PC-9 (cell line): Measurements from ENCODE around the gene TMEM52B. TPM values are rescaled to one million over a fixed set of nuclear protein-coding genes. Genes with fewer than 3 reads are reported as not detected.

Experiments
- BruUV-seq: library from RNA; stranded (reverse); fragments of 400-500 nt; replicated peaks from 2 replicates; lab custom pipeline; 2021; lab: Mats Ljungman, UMichigan
- CTCF ChIA-PET: fragments of 300-600 bp; sonication (Branson Sonifier 250); formaldehyde crosslinking; loops from one replicate; lab custom pipeline; 2022; ENCODE audit warnings: antibody characterized with exemption; lab: Charles Lee
- POLR2A ChIA-PET: fragments of 300-600 bp; sonication (Branson Sonifier 250); formaldehyde crosslinking; loops from one replicate; lab custom pipeline; 2022; ENCODE audit warnings: antibody characterized with exemption; ENCODE audit not compliant: unreplicated experiment; lab: Charles Lee
- DNase-seq, 2 experiments: peaks; one replicate each; pipeline versions ENCODE4 v3.0.0 to v3.0.0-alpha.2; 2015 to 2022; ENCODE audit warnings: mixed read lengths in 1 of 2
- H2AFZ ChIP-seq: fragments of 200-600 bp; sonication (generic); 2 replicates; pipeline ENCODE4 v1.8.1; 2017; ENCODE audit warnings: antibody characterized with exemption
- H3F3A ChIP-seq: fragments of 200-600 bp; sonication (generic); 2 replicates; pipeline ENCODE4 v1.8.1; 2017; ENCODE audit warnings: antibody characterized with exemption, mild to moderate bottlenecking, low read depth; ENCODE audit not compliant: insufficient read depth
- H3K27ac ChIP-seq: fragments of 200-600 bp; sonication (generic); 2 replicates; pipeline ENCODE4 v1.6.1; 2016; ENCODE audit warnings: mixed run types
- H3K27me3 ChIP-seq: fragments of 200-600 bp; sonication (generic); 2 replicates; pipeline ENCODE4 v1.6.1; 2016; ENCODE audit warnings: low read depth, mixed run types; ENCODE audit not compliant: insufficient read depth
- H3K36me3 ChIP-seq: fragments of 200-600 bp; sonication (generic); 2 replicates; pipeline ENCODE4 v1.6.1; 2016; ENCODE audit warnings: low read depth, mixed run types
- H3K4me1 ChIP-seq: fragments of 200-600 bp; sonication (generic); replicated peaks from 2 replicates; pipeline ENCODE4 v1.6.1; 2016; ENCODE audit warnings: mixed run types; ENCODE audit not compliant: insufficient read depth
- H3K4me2 ChIP-seq: fragments of 200-600 bp; sonication (generic); 2 replicates; pipeline ENCODE4 v1.6.1; 2017; ENCODE audit warnings: mixed run types
- H3K4me3 ChIP-seq: fragments of 200-600 bp; sonication (generic); 2 replicates; pipeline ENCODE4 v1.6.1; 2016; ENCODE audit warnings: mixed run types
- H3K79me2 ChIP-seq: fragments of 200-600 bp; sonication (generic); 2 replicates; pipeline ENCODE4 v1.6.1; 2017; ENCODE audit warnings: low read depth, mixed run types
- H3K9me2 ChIP-seq: fragments of 200-600 bp; sonication (generic); 2 replicates; pipeline ENCODE4 v1.8.1; 2017; ENCODE audit warnings: mild to moderate bottlenecking; ENCODE audit not compliant: insufficient read depth
- H3K9me3 ChIP-seq: fragments of 200-600 bp; sonication (generic); 2 replicates; pipeline ENCODE4 v1.8.1; 2016; ENCODE audit warnings: low read depth; ENCODE audit not compliant: insufficient read depth
- H4K20me1 ChIP-seq: fragments of 200-600 bp; sonication (generic); 2 replicates; pipeline ENCODE4 v1.8.1; 2017; ENCODE audit not compliant: insufficient read depth
- CTCF ChIP-seq: fragments of 200-600 bp; sonication (generic); conservative IDR thresholded peaks from 2 replicates; pipeline ENCODE4 v1.6.1; 2017; ENCODE audit warnings: mixed run types, antibody characterized with exemption, mild to moderate bottlenecking, moderate library complexity
- EZH2 ChIP-seq: fragments of 200-600 bp; sonication (generic); IDR thresholded peaks from 2 replicates; pipeline ENCODE4 v1.8.0; 2017; ENCODE audit warnings: antibody characterized with exemption, low read depth
- intact Hi-C: fragments of 100-400 bp; cut with micrococcal nuclease; formaldehyde crosslinking; loops from one replicate; pipeline ENCODE4 v1.10.0; 2022; ENCODE audit not compliant: unreplicated experiment
- total RNA-seq: library from RNA; stranded (reverse); gene quantifications from 2 replicates; pipeline ENCODE4 v1.2.3, GENCODE V29; 2021

TMEM52B gene
- total RNA-seq, 1 experiment from 2014 or later, result 2.6 TPM

GRCh38 chr12:10132850-10133370, 45.9 kb upstream of the TMEM52B start:
- Histone ChIP-seq H3K9me3 (no peaks in the 10 kb centered on the region), H3K4me1 (peaks cover 18% of the 10 kb centered on the region), H2AFZ (no peak overlapping the region), H3K4me2 (no peak overlapping the region), H3K79me2 (no peaks in the 10 kb centered on the region), H3K36me3 (no peaks in the 10 kb centered on the region), H3K27me3 (no peaks in the 10 kb centered on the region), H3K27ac (no peak overlapping the region), H3K9me2 (no peaks in the 10 kb centered on the region), H4K20me1 (no peaks in the 10 kb centered on the region), H3K4me3 (no peak overlapping the region), H3F3A (peaks cover 6% of the 10 kb centered on the region; the same call in 1 of the 2 replicates)
- ChIA-PET CTCF (interaction anchor here (0.6 to 1.0 kb wide), 3 partner anchors 109 to 383 kb away, joined by 3 to 16 read pairs (median 3); no protein-coding TSS in a partner anchor), POLR2A (interaction anchor here (0.6 kb wide), 1 partner anchor 246 kb away, joined by 6 read pairs; no protein-coding TSS in a partner anchor)
- no peak for TF ChIP-seq CTCF
- no peak for TF ChIP-seq EZH2
- intact Hi-C loops, result no loop called here
- BruUV-seq, result no TSS peak
- DNase-seq, result no peak

DNA sequence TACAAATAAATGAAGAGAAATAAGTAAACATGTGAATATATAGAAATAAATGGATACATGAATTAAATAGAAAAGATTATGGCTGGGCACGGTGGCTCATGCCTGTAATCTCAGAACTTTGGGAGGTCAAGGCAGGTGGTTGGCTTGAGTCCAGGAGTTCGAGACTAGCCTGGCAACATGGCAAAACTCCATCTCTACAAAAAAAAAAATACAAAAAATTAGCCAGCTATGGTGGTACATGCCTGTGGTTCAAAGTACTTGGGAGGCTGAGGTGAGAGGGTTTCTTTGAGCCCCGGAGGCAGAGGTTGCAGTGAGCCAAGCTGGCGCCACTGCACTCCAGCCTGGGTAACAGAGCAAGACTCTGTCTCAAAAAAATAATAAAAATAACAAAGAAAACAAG, 43.7 kb upstream of the TMEM52B start:
- H3K4me2 ChIP-seq, result no peak overlapping the region
- 0 out of 2 replicates have a peak, but pooled peaks cover 5% of the 10 kb centered on the region for H3K9me3 ChIP-seq
- no peaks in the 10 kb centered on the region for H3K79me2 ChIP-seq
- H3K27ac ChIP-seq, result no peak overlapping the region
- H3K4me3 ChIP-seq, result no peak overlapping the region
- no peak overlapping the region for H2AFZ ChIP-seq
- no peak for DNase-seq
- H3K4me1 ChIP-seq, result peaks cover 13% of the 10 kb centered on the region
- H3K36me3 ChIP-seq, result no peaks in the 10 kb centered on the region
- H3K27me3 ChIP-seq, result no peaks in the 10 kb centered on the region
- H3K9me2 ChIP-seq, result no peaks in the 10 kb centered on the region
- ChIA-PET CTCF (no interaction called here), POLR2A (no interaction called here)
- TF ChIP-seq EZH2 (no peak), CTCF (no peak)
- intact Hi-C loops, result no loop called here
- BruUV-seq, result no TSS peak
- peaks cover 6% of the 10 kb centered on the region; the same call in 1 of the 2 replicates for H3F3A ChIP-seq
- no peaks in the 10 kb centered on the region for H4K20me1 ChIP-seq

- H3K4me1 ChIP-seq, result peaks cover 6% of the 10 kb centered on the region; the same call in 1 of the 2 replicates
- ChIA-PET CTCF (interaction anchor here (0.7 to 1.0 kb wide), 5 partner anchors 267 to 1061 kb away, joined by 4 to 10 read pairs (median 7); no protein-coding TSS in a partner anchor), POLR2A (interaction anchor here (0.6 kb wide), 2 partner anchors 36 to 413 kb away, joined by 3 to 27 read pairs; no protein-coding TSS in a partner anchor)
- no peaks in the 10 kb centered on the region for H3K27me3 ChIP-seq
- TF ChIP-seq EZH2, result no peak
- no peak for TF ChIP-seq CTCF
- intact Hi-C loops, result no loop called here
- H3K36me3 ChIP-seq, result no peaks in the 10 kb centered on the region
- H3K4me2 ChIP-seq, result no peak overlapping the region
- H2AFZ ChIP-seq, result no peak overlapping the region
- H3K27ac ChIP-seq, result no peak overlapping the region
- no peak overlapping the region for H3K4me3 ChIP-seq
- H4K20me1 ChIP-seq, result no peaks in the 10 kb centered on the region
- H3K9me3 ChIP-seq, result 0 out of 2 replicates have a peak, but pooled peaks cover 5% of the 10 kb centered on the region
- H3F3A ChIP-seq, result peaks cover 6% of the 10 kb centered on the region; the same call in 1 of the 2 replicates
- H3K9me2 ChIP-seq, result no peaks in the 10 kb centered on the region
- DNase-seq, result no peak
- no peaks in the 10 kb centered on the region for H3K79me2 ChIP-seq
- no TSS peak for BruUV-seq
Observed at GRCh38 chr12:10136637-10137205, 42.1 kb upstream of the TMEM52B start.
